GM12878 (cell line): Measurements from ENCODE around the gene FOXP4. TPM values are rescaled to one million over a fixed set of nuclear protein-coding genes. Genes with fewer than 3 reads are reported as not detected.

ENCODE experiments used
- ATAC-seq: fragments of 200-7000 bp; cut with Tn5 transposase; 3 replicates; pipeline ENCODE4 v1.9.1; 2020; ENCODE audit warnings: mild to moderate bottlenecking, moderate library complexity
- BruUV-seq: library from RNA; stranded (reverse); fragments of 400-500 nt; replicated peaks from 2 replicates; lab custom pipeline; 2021; lab: Mats Ljungman, UMichigan
- CTCF ChIA-PET: fragments of 300-600 bp; sonication (Branson Sonifier 250); formaldehyde crosslinking; extraction: SDS; loops from one replicate; lab custom pipeline; 2021; ENCODE audit warnings: inconsistent platforms; lab: Yijun Ruan, JAX
- POLR2A ChIA-PET: fragments of 350-600 bp; formaldehyde crosslinking; extraction: SDS; loops from one replicate; lab custom pipeline; 2021; ENCODE audit warnings: inconsistent platforms; lab: Charles Lee
- RAD21 ChIA-PET: fragments of 300-600 bp; sonication (Branson Sonifier 250); formaldehyde crosslinking; loops from one replicate; lab custom pipeline; 2023; ENCODE audit warnings: antibody characterized with exemption; ENCODE audit not compliant: unreplicated experiment; lab: Charles Lee
- SMC1A ChIA-PET: fragments of 300-600 bp; sonication (Branson Sonifier 250); formaldehyde crosslinking; loops from one replicate; lab custom pipeline; 2023; ENCODE audit not compliant: unreplicated experiment, uncharacterized antibody; lab: Charles Lee
- DNase-seq: peaks from one replicate; pipeline ENCODE4 v3.0.0-alpha.2; 2011; ENCODE audit warnings: low read depth, low spot score
- FAIRE-seq: peaks from 3 replicates; lab custom pipeline; 2011; peaks lifted over from hg19 to GRCh38; lab: Jason Lieb, UNC
- H2AFZ ChIP-seq: 2 replicates; pipeline ENCODE4 v1.6.0; 2011; ENCODE audit warnings: low read depth, low read length, control low read depth; ENCODE audit not compliant: control insufficient read depth
- H3K27ac ChIP-seq: 2 replicates; pipeline ENCODE4 v1.5.1; 2011; ENCODE audit warnings: control low read depth; ENCODE audit not compliant: control insufficient read depth, insufficient read depth
- H3K27me3 ChIP-seq, 2 experiments: replicated peaks in 1 of 2; 2 replicates each; pipeline versions ENCODE4 v1.6.0 to v1.6.1; 2011; ENCODE audit warnings: low read length in 1 of 2; ENCODE audit not compliant: control insufficient read depth in 2 of 2, insufficient read depth in 2 of 2
- H3K36me3 ChIP-seq, 2 experiments: 2 replicates each; pipeline ENCODE4 v1.5.1; 2011; ENCODE audit warnings: low read length in 1 of 2; ENCODE audit not compliant: control insufficient read depth in 2 of 2, insufficient read depth in 2 of 2
- H3K4me1 ChIP-seq: 2 replicates; pipeline ENCODE4 v1.6.1; 2011; ENCODE audit warnings: mild to moderate bottlenecking, low read length, moderate library complexity, mixed read lengths; ENCODE audit not compliant: control insufficient read depth, insufficient read depth
- H3K4me2 ChIP-seq: 2 replicates; pipeline ENCODE4 v1.6.0; 2011; ENCODE audit warnings: control low read depth; ENCODE audit not compliant: control insufficient read depth, insufficient read depth
- H3K4me3 ChIP-seq: fragments of 200-600 bp; sonication (generic); 2 replicates; pipeline ENCODE4 v1.5.1; 2016
- H3K79me2 ChIP-seq: 2 replicates; pipeline ENCODE4 v1.6.0; 2011; ENCODE audit warnings: low read length; ENCODE audit not compliant: control insufficient read depth, insufficient read depth
- H3K9ac ChIP-seq: 2 replicates; pipeline ENCODE4 v1.8.0; 2011; ENCODE audit warnings: low read length, control low read depth, mixed read lengths; ENCODE audit not compliant: control insufficient read depth, insufficient read depth
- H3K9me3 ChIP-seq: replicated peaks from 3 replicates; pipeline ENCODE4 v1.5.1; 2011; ENCODE audit warnings: mild to moderate bottlenecking, low read length; ENCODE audit not compliant: control insufficient read depth, insufficient read depth
- H4K20me1 ChIP-seq: 2 replicates; pipeline ENCODE4 v1.6.0; 2011; ENCODE audit not compliant: control insufficient read depth, insufficient read depth
- RFX5 ChIP-seq: IDR thresholded peaks from 2 replicates; pipeline ENCODE4 v1.6.1; 2011; ENCODE audit warnings: low read depth, low read length, improper control_type of control experiment
- SMAD1 ChIP-seq: fragments of 450-650 bp; IDR thresholded peaks from 2 replicates; pipeline ENCODE4 v1.6.1; 2018; ENCODE audit warnings: mild to moderate bottlenecking, low read depth; ENCODE audit not compliant: partially characterized antibody
- WGBS: methylation state at CpG from one replicate; pipeline ENCODE4 v1.1.6; 2016; ENCODE audit warnings: low lambda C conversion rate; ENCODE audit not compliant: insufficient replicate concordance, insufficient coverage; ENCODE audit errors: missing lambda C conversion rate; 5-methylcytosine and 5-hydroxymethylcytosine counted together
- in situ Hi-C: fragments of 300-500 bp; cut with MboI; formaldehyde crosslinking; loops from 9 replicates; pipeline ENCODE4 v1.14.3; 2018; ENCODE audit warnings: mixed read lengths
- intact Hi-C: fragments of 100-400 bp; cut with micrococcal nuclease; formaldehyde crosslinking; loops from one replicate; pipeline ENCODE4 v1.14.2; 2022; ENCODE audit not compliant: unreplicated experiment
- polyA plus RNA-seq, 11 experiments: library from polyadenylated mRNA; depleted of rRNA in 4 of 11; unstranded in 6 of 11; stranded (reverse) in 5 of 11; fragments of >200 nt; fragmentation: Nextera tagmentation in 4 of 11; fragmentation: Illumina TruSeq in 1 of 11; extraction: Ambion mirVana in 4 of 11; extraction: Trizol in 1 of 11; gene quantifications; 1 replicate in 1 of 11; 2 replicates in 10 of 11; pipeline versions ENCODE4 v1.2.1 to v1.2.3, GENCODE V29; 2011 to 2016; ENCODE audit warnings: inconsistent platforms in 2 of 11, missing spikeins in 2 of 11, low read depth in 1 of 11
- total RNA-seq, 4 experiments: library from RNA; depleted of rRNA in 3 of 4; stranded (reverse); fragments of >200 nt in 3 of 4; fragmentation: Illumina TruSeq in 1 of 4; extraction: Trizol in 1 of 4; gene quantifications; 2 replicates each; pipeline versions ENCODE4 v1.2.1 to v1.2.3, GENCODE V29; 2013 to 2021
- TF ChIP-seq, protein P1 (sequence below): fragments of 150-350 bp; IDR thresholded peaks from 2 replicates; pipeline ENCODE4 v1.6.1; 2016; ENCODE audit warnings: low read depth, low read length

Gene FOXP4
- total and polyA plus RNA-seq, 10 of the 15 experiments (the other 5 are each of a cell fraction or from before 2014, with no cell fraction given): 0.31 to 46.1 (median 2.3) TPM

DNA sequence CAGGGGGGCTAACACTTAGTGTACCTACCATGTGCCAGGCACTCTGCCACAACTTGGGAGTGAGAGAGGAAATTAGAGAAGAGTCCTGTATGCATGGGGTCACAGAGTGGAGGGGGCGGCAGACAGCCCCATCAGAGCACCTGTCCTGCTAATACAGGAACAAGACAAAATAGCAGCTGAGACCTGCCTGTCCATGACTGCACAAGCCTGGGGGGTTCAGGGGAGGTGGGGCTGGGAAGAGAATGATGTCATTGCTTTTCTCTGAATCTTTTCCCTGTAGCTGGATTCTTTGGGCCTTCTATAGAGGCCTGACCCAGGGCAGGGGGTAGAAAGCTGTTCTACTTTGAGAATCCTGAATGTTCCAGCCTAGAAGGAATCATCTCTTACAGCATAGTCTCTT is 37.4 kb downstream of the FOXP4 start:
- H3K27ac ChIP-seq: no peak overlapping the region
- H3K36me3 ChIP-seq: peaks cover 3 to 11% of the 10 kb centered on the region in 2 experiments; a peak in 3 of 4 replicates
- no peak overlapping the region for H3K9ac ChIP-seq
- WGBS: 100% methylated on average over 1 of the region's 1 CpG
- no TSS peak for BruUV-seq
- TF ChIP-seq, protein P1, sequence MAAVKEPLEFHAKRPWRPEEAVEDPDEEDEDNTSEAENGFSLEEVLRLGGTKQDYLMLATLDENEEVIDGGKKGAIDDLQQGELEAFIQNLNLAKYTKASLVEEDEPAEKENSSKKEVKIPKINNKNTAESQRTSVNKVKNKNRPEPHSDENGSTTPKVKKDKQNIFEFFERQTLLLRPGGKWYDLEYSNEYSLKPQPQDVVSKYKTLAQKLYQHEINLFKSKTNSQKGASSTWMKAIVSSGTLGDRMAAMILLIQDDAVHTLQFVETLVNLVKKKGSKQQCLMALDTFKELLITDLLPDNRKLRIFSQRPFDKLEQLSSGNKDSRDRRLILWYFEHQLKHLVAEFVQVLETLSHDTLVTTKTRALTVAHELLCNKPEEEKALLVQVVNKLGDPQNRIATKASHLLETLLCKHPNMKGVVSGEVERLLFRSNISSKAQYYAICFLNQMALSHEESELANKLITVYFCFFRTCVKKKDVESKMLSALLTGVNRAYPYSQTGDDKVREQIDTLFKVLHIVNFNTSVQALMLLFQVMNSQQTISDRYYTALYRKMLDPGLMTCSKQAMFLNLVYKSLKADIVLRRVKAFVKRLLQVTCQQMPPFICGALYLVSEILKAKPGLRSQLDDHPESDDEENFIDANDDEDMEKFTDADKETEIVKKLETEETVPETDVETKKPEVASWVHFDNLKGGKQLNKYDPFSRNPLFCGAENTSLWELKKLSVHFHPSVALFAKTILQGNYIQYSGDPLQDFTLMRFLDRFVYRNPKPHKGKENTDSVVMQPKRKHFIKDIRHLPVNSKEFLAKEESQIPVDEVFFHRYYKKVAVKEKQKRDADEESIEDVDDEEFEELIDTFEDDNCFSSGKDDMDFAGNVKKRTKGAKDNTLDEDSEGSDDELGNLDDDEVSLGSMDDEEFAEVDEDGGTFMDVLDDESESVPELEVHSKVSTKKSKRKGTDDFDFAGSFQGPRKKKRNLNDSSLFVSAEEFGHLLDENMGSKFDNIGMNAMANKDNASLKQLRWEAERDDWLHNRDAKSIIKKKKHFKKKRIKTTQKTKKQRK: no peak
- TF ChIP-seq RFX5 (no peak), SMAD1 (no peak)
- in situ Hi-C loops: no loop called here
- no peak overlapping the region for H3K4me3 ChIP-seq
- ChIA-PET POLR2A (interaction anchor here (0.5 kb wide), 1 partner anchor 217 kb away, joined by 3 read pairs; no protein-coding TSS in a partner anchor), CTCF (interaction anchor here (0.6 to 1.8 kb wide), 5 partner anchors 8 to 216 kb away, joined by 3 to 5 read pairs (median 3); no protein-coding TSS in a partner anchor), RAD21 (no interaction called here), SMC1A (interaction anchor here (0.6 to 1.4 kb wide), 2 partner anchors 158 to 236 kb away, joined by 3 to 4 read pairs; no protein-coding TSS in a partner anchor)
- no peaks in the 10 kb centered on the region for H4K20me1 ChIP-seq
- no peak for ATAC-seq
- no peak for DNase-seq
- no peak overlapping the region for H2AFZ ChIP-seq
- H3K4me2 ChIP-seq: no peak overlapping the region
- H3K4me1 ChIP-seq: no peaks in the 10 kb centered on the region
- intact Hi-C loops: no loop called here
- H3K79me2 ChIP-seq: no peaks in the 10 kb centered on the region
- H3K9me3 ChIP-seq: no peaks in the 10 kb centered on the region
- no peak for FAIRE-seq
- no peaks in the 10 kb centered on the region for H3K27me3 ChIP-seq
